Spleen (tissue), 11 donors: Measurements from ENCODE around the gene RNF130. TPM values are rescaled to one million over a fixed set of nuclear protein-coding genes. Genes with fewer than 3 reads are reported as not detected.
"Not testable (repeated sequence)": the region's sequence is repeated elsewhere in the genome, so short reads cannot be mapped to it uniquely, and the experiment has no call there.

ENCODE experiments used
- DNase-seq: peaks from one replicate; pipeline ENCODE4 v3.0.0-alpha.2; 2020
- H3K27ac ChIP-seq, 8 donors: fragments of 200-600 bp; sonication (generic) in 7 of 8; 1 replicate in 4 of 8; 2 replicates in 4 of 8; pipeline versions ENCODE4 v1.5.0 to v1.8.0; 2016 to 2021; ENCODE audit warnings: inconsistent platforms in 4 of 8, mild to moderate bottlenecking in 4 of 8, moderate library complexity in 1 of 8
- H3K27me3 ChIP-seq, 7 donors: fragments of 200-600 bp; sonication (generic) in 6 of 7; replicated peaks in 1 of 7; 1 replicate in 4 of 7; 2 replicates in 3 of 7; pipeline versions ENCODE4 v1.5.0 to v1.8.0; 2016 to 2021; ENCODE audit warnings: inconsistent platforms in 3 of 7, mild to moderate bottlenecking in 1 of 7
- H3K36me3 ChIP-seq, 6 donors: fragments of 200-600 bp; sonication (generic) in 5 of 6; 1 replicate in 4 of 6; 2 replicates in 2 of 6; pipeline versions ENCODE4 v1.5.0 to v1.8.0; 2016 to 2021; ENCODE audit warnings: inconsistent platforms in 2 of 6
- H3K4me1 ChIP-seq, 6 donors: fragments of 200-600 bp; sonication (generic) in 5 of 6; 1 replicate in 3 of 6; 2 replicates in 3 of 6; pipeline versions ENCODE4 v1.5.0 to v1.8.0; 2016 to 2021; ENCODE audit warnings: inconsistent platforms in 3 of 6
- H3K4me3 ChIP-seq, 8 donors: fragments of 200-600 bp; sonication (generic) in 7 of 8; 1 replicate in 4 of 8; 2 replicates in 4 of 8; pipeline versions ENCODE4 v1.5.0 to v1.8.0; 2016 to 2021; ENCODE audit warnings: inconsistent platforms in 4 of 8, mild to moderate bottlenecking in 4 of 8, moderate library complexity in 2 of 8
- H3K9me3 ChIP-seq, 8 donors: fragments of 200-600 bp; sonication (generic) in 7 of 8; 1 replicate in 4 of 8; 2 replicates in 4 of 8; pipeline versions ENCODE4 v1.5.0 to v1.8.0; 2016 to 2021; ENCODE audit warnings: inconsistent platforms in 4 of 8
- POLR2A ChIP-seq, 3 donors: fragments of 450-650 bp; IDR thresholded peaks; one replicate each; pipeline ENCODE4 v1.5.1; 2017; ENCODE audit warnings: antibody characterized with exemption in 3 of 3, mild to moderate bottlenecking in 1 of 3
- POLR2AphosphoS5 ChIP-seq, 3 donors: sonication (generic); formaldehyde crosslinking; IDR thresholded peaks; one replicate each; pipeline ENCODE4 v1.5.1; 2017; ENCODE audit warnings: antibody characterized with exemption in 3 of 3
- WGBS, 5 donors: extraction: QIAGEN DNeasy Blood & Tissue Kit in 3 of 5; methylation state at CpG; one replicate each; pipeline versions ENCODE4 v1.1.5 to v1.1.7; 2013 to 2018; 5-methylcytosine and 5-hydroxymethylcytosine counted together
- intact Hi-C: fragments of 100-400 bp; cut with DNase I; formaldehyde crosslinking; loops from one replicate; pipeline ENCODE4 v1.15.0; 2023; ENCODE audit warnings: low total_unique reads
- polyA plus RNA-seq, 3 donors: library from polyadenylated mRNA; stranded (reverse); fragments of 200-250 nt; gene quantifications; one replicate each; pipeline ENCODE4 v1.2.1, GENCODE V29; 2013
- total RNA-seq, 7 donors: library from RNA; depleted of rRNA in 3 of 7; stranded (reverse); fragments of >200 nt in 3 of 7; fragmentation: NEBNext Ultra II Directional in 4 of 7; extraction: Animal tissue kit (Norgen Biotek cat#: 25700) in 4 of 7; gene quantifications; one replicate each; pipeline versions ENCODE4 v1.1.0 to v1.2.1, GENCODE V29; 2016 to 2021
- TF ChIP-seq, protein P1 (sequence below), 11 experiments: fragments of 200-600 bp in 7 of 11; fragments of 450-650 bp in 4 of 11; sonication (generic) in 4 of 11; IDR thresholded peaks in 8 of 11; conservative IDR thresholded peaks in 3 of 11; 1 replicate in 7 of 11; 2 replicates in 4 of 11; pipeline versions ENCODE4 v1.4.0 to v1.8.0; 2016 to 2021; ENCODE audit warnings: antibody characterized with exemption in 11 of 11, inconsistent platforms in 4 of 11, mild to moderate bottlenecking in 1 of 11
- donor health status: healthy with polysubstance abuse.
- donor health status: DM: no; HTN: no; CAD: no; lungs with moderate emphysema.
- donor health status: DM: no; HTN: no; CAD: no.
- donor health status: Bipolar disorder and iron deficiency.
- donor health status: healthy.
- donor health status: DM: no; HTN: no; CAD: no.
- donor health status: DM: yes; HTN: yes; CAD: no.

RNF130 gene
- total and polyA plus RNA-seq, 10 donors = 44.1 to 119 (median 82.7) TPM

DNA sequence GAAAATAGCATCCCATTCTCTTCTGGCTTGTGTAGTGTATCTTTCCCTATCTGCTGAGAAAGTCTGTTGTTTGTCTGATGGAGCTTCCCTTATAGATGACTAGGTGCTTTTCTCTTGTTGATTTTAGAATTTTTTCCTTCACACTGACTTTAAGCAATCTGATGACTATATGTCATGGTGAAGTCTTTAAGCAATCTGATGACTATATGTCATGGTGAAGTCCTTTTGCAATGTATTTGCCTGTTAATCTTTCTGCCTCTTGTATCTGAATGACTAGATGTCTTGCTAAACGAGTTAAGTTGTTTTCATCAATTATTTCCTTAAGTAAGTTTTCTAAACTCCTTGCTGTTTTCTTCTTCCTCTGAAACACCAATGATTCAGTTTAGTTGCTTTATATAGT lies 80.5 kb downstream of the RNF130 start:
- no peak for DNase-seq
- H3K27me3 ChIP-seq = no peaks in the 10 kb centered on the region
- intact Hi-C loops = no loop called here
- H3K36me3 ChIP-seq = no peaks in the 10 kb centered on the region
- H3K4me3 ChIP-seq = no peak overlapping the region
- peaks cover 0 to 33% (median 11%) of the 10 kb centered on the region in 8 donors for H3K9me3 ChIP-seq
- no peak overlapping the region for H3K27ac ChIP-seq
- 83 to 97% (median 86%) methylated on average over 1 of the region's 1 CpG for WGBS, 5 donors
- TF ChIP-seq POLR2AphosphoS5 (IDR thresholded peaks at IDR 0.05) (no peak), POLR2A (IDR thresholded peaks at IDR 0.05) (no peak)
- TF ChIP-seq, protein P1, sequence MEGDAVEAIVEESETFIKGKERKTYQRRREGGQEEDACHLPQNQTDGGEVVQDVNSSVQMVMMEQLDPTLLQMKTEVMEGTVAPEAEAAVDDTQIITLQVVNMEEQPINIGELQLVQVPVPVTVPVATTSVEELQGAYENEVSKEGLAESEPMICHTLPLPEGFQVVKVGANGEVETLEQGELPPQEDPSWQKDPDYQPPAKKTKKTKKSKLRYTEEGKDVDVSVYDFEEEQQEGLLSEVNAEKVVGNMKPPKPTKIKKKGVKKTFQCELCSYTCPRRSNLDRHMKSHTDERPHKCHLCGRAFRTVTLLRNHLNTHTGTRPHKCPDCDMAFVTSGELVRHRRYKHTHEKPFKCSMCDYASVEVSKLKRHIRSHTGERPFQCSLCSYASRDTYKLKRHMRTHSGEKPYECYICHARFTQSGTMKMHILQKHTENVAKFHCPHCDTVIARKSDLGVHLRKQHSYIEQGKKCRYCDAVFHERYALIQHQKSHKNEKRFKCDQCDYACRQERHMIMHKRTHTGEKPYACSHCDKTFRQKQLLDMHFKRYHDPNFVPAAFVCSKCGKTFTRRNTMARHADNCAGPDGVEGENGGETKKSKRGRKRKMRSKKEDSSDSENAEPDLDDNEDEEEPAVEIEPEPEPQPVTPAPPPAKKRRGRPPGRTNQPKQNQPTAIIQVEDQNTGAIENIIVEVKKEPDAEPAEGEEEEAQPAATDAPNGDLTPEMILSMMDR (IDR thresholded peaks at IDR 0.05 in 8 of 11, conservative IDR thresholded peaks at IDR 0.05 in 3 of 11) = no peak
- no peaks in the 10 kb centered on the region for H3K4me1 ChIP-seq

DNA sequence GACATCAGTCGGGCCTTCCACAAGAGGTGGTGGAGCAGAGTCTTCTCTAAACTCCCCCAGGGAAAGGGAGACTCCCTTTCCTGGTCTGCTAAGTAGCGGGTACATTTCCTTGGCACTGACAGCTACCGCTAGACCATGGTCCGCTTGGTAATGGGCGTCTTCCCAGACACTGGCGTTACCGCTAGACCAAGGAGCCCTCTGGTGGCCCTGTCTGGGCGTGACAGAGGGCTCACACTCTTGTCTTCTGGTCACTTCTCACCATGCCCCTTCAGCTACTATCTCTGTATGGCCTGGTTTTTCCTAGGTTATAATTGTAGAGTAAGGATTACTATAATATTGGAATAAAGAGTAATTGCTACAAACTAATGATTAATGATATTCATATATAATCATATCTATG lies 81.0 kb downstream of the RNF130 start:
- intact Hi-C loops, H3K36me3 ChIP-seq, H3K4me3 ChIP-seq, DNase-seq, H3K27ac ChIP-seq, H3K27me3 ChIP-seq, H3K4me1 ChIP-seq: not testable (repeated sequence)
- 93 to 99% (median 94%) methylated on average over 7 to 8 of the region's 8 CpGs for WGBS, 5 donors
- H3K9me3 ChIP-seq = peaks cover 0 to 27% (median 5%) of the 10 kb centered on the region in 8 donors

DNA sequence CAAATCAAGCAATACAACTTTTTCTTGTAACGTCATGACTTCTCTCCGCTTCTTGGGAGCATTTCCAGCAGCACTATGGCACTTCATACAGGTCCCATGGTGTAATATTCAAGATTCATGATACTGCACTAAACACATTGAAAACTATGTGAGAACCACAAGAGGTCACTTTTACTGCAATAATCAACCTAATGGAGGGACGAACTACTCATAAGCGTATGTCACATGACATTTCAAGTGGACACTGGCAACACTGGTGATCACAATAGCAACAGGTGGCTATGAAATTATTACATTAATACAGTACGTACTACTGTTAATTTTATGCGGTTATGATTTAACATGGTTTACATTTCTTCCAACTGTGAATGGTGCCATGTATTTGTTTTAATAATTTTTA lies 85.2 kb downstream of the RNF130 start:
- TF ChIP-seq, protein P1 (IDR thresholded peaks at IDR 0.05 in 8 of 11, conservative IDR thresholded peaks at IDR 0.05 in 3 of 11) = no peak
- TF ChIP-seq POLR2A (IDR thresholded peaks at IDR 0.05) = no peak
- no peak for TF ChIP-seq POLR2AphosphoS5 (IDR thresholded peaks at IDR 0.05)
- 73 to 84% (median 79%) methylated on average over 6 of the region's 6 CpGs for WGBS, 5 donors
- H3K27ac ChIP-seq = no peak overlapping the region
- H3K4me3 ChIP-seq = no peak overlapping the region
- no peaks in the 10 kb centered on the region for H3K27me3 ChIP-seq
- DNase-seq = no peak
- intact Hi-C loops = no loop called here
- H3K4me1 ChIP-seq = no peaks in the 10 kb centered on the region
- H3K9me3 ChIP-seq = no peaks in the 10 kb centered on the region
- no peaks in the 10 kb centered on the region for H3K36me3 ChIP-seq

DNA sequence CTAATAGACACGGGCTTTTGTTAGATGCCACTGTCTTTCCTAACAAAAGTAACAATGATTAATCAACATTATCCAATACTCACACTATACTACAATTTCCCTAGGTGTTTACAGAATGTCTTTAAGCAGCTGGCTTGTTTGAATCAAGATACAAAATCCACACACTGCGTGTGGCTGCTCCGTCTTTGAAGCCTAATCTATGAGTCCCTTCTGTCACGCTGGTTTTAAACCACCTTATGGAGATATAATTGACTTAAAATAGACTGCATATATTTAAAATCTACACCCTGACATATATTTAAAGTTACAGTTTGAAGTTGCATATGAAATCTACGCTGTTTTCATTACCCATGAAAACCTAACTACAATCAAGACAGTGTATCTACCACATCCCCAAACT lies 89.9 kb downstream of the RNF130 start:
- Histone ChIP-seq H3K36me3 (peaks cover 0 to 43% (median 20%) of the 10 kb centered on the region in 6 donors), H3K9me3 (no peaks in the 10 kb centered on the region), H3K27ac (no peak overlapping the region), H3K4me3 (no peak overlapping the region), H3K4me1 (no peaks in the 10 kb centered on the region), H3K27me3 (no peaks in the 10 kb centered on the region)
- DNase-seq = no peak
- no peak for TF ChIP-seq POLR2A (IDR thresholded peaks at IDR 0.05)
- TF ChIP-seq POLR2AphosphoS5 (IDR thresholded peaks at IDR 0.05) = no peak
- TF ChIP-seq, protein P1 (IDR thresholded peaks at IDR 0.05 in 8 of 11, conservative IDR thresholded peaks at IDR 0.05 in 3 of 11) = no peak
- intact Hi-C loops = no loop called here
- WGBS, 5 donors = 88 to 94% (median 93%) methylated on average over 5 of the region's 5 CpGs

DNA sequence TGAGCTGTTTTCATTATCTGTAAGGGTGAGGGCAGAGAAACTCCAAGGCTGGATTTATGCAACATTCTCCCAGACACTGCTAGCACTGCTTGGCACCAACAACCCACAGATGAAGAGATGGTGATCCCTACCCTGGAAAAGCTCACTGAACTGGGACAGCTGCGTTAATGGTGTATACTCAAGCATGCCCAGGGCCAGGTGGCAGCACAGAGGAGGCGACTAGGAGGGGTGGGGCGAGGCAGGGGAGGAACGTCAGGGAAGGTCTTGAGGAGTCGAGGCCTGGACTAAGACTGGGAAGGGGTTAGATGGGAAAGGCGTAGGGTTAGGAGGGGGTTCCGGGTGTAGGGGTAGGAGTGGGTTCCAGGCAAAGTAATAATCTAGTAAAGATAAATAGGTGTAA lies 90.8 kb downstream of the RNF130 start:
- H3K36me3 ChIP-seq = peaks cover 0 to 52% (median 22%) of the 10 kb centered on the region in 6 donors
- H3K4me1 ChIP-seq = peaks cover 0 to 3% (median 0%) of the 10 kb centered on the region in 6 donors
- intact Hi-C loops = no loop called here
- TF ChIP-seq, protein P1 (IDR thresholded peaks at IDR 0.05 in 8 of 11, conservative IDR thresholded peaks at IDR 0.05 in 3 of 11) = no peak
- TF ChIP-seq POLR2A (IDR thresholded peaks at IDR 0.05) (no peak), POLR2AphosphoS5 (IDR thresholded peaks at IDR 0.05) (no peak)
- no peak overlapping the region for H3K4me3 ChIP-seq
- H3K27me3 ChIP-seq = no peaks in the 10 kb centered on the region
- WGBS, 5 donors = 93 to 98% (median 95%) methylated on average over 7 of the region's 7 CpGs
- no peaks in the 10 kb centered on the region for H3K9me3 ChIP-seq
- H3K27ac ChIP-seq = no peak overlapping the region
- no peak for DNase-seq
